K562 treated with DMSO at 1 percent for 12 hours (cell line): ENCODE data around the gene CDKL2. TPM values are rescaled to one million over a fixed set of nuclear protein-coding genes. Genes with fewer than 3 reads are reported as not detected.

Source experiments
- total RNA-seq: library from RNA; unstranded; fragments of 300-600 nt; gene quantifications from 2 replicates; pipeline ENCODE4 v1.2.3, GENCODE V29; 2022; ENCODE audit not compliant: insufficient read depth

CDKL2 gene
- total RNA-seq = not detected in 2 replicates

GRCh38 chr4:75630174-75630936 lies at the start of gene CDKL2:
Gene CDKL2, minus strand, starts transcription at chr4:75630528. Its CDS starts 4,540 bp downstream, at chr4:75625988.

GRCh38 chr4:75673027-75673958 lies 43.0 kb upstream of the CDKL2 start, which contains the start of gene G3BP2:
Gene G3BP2, minus strand, starts transcription at chr4:75673411. Its CDS starts 11,386 bp downstream, at chr4:75662025.

GRCh38 chr4:75555294-75556164 lies 74.8 kb downstream of the CDKL2 start, which contains the start of gene ODAPH:
Gene ODAPH, plus strand, starts transcription at chr4:75556066. Its CDS starts 17 bp downstream, at chr4:75556083.

Other genes with a start within 250 kb of the CDKL2 start
- gene RCHY1, start 116.1 kb downstream of the CDKL2 start, total RNA-seq = 31.3 and 50.7 TPM in 2 replicates
- gene THAP6, start 116.1 kb downstream of the CDKL2 start, total RNA-seq = 2.4 and 11.2 TPM in 2 replicates
- gene ODAPH, start 74.5 kb downstream of the CDKL2 start, total RNA-seq = not detected in 2 replicates
- 26.0 and 91.5 TPM in 2 replicates for gene G3BP2, start 42.9 kb upstream of the CDKL2 start, total RNA-seq
- 26.0 and 82.4 TPM in 2 replicates for gene USO1, start 94.0 kb upstream of the CDKL2 start, total RNA-seq